NCI-H2081 treated with DMSO at 0.1 percent for 48 hours (cell line): Measurements from ENCODE around the gene ARHGAP18.

Experiments
- DNase-seq: peaks from one replicate; lab custom pipeline; 2025; lab: John Stamatoyannopoulos, UW

ARHGAP18 gene

GRCh38 chr6:129725341-129725740, 15.4 kb upstream of the ARHGAP18 start:
- DNase-seq, result no peak

DNA sequence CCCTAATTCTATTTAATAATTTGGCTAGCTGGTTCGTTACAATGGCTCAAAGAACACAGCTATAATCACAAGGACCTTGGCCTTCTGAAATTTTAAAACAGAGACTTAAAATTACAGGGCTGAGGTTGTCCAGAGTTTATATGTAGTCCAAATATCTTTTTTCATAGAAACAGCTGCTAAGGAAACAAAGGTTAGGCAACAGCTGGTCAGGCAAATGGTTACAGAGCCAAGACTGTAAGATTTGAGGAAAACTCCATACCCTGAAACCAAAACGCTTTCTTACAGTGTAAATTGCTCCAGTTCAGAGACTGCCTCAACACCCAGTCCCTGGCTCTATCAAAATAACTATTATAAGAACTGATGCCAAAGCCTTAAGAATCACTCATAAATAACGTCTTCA, 9.7 kb upstream of the ARHGAP18 start:
- no peak for DNase-seq

DNA sequence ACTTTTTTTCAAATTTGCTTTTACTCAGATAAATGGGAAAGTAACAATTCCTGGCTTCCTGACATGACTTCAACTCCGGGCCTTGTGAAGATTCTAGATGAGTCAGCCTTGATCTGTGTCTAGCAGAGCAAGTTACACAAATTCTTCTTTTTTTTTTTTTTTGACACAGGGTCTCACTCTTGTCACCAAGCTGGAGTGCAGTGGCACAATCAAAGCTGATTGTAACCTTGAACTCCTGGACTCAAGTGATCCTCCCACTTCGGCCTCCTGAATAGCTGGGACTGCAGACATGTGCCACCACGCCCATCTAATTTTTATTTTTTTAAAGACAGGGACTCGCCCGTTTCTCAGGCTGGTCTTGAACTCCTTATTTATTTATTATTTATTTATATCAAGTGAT, 7.3 kb upstream of the ARHGAP18 start:
- no peak for DNase-seq

- no peak for DNase-seq
Measured at GRCh38 chr6:129713806-129714333, 3.9 kb upstream of the ARHGAP18 start.

GRCh38 chr6:129711271-129711631, 1.3 kb upstream of the ARHGAP18 start:
- DNase-seq, result no peak

- DNase-seq, result no peak
Measured at GRCh38 chr6:129710450-129711270, 683 bp upstream of the ARHGAP18 start.

- no peak for DNase-seq
Measured at GRCh38 chr6:129709196-129709768, 695 bp downstream of the ARHGAP18 start.

DNA sequence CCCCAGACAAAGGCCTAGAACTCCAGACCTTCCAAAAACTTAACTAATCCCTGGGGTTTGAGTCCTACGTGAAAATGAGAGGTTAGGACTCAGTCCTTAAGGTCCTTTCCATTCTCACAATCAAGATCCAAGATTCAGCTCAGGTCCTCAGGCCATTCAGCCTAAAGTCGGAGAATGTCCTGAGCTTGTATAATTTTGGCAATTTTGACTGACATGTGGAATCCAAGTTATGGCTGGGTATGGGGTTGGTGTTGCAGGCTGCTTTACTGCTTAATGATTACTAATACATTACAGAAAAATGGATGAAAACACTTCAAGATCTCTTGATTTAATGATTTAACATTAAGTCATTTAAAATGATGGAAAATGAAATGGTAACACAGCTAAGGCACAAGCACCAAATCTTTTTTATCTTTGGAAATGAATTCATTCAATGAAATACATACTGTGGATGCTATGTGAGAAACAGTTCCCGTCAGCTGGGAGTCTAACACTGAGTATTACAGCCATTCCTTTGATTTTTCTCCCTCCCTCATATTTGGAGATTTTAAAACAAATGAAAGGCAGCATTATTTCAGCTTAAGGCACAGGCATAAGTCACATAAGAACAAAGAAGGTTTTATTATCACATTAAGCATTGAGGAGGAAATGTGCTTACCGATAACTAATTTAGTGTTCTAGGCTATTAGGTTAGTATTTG, 1.3 kb downstream of the ARHGAP18 start:
- DNase-seq, result no peak

- DNase-seq, result no peak
Measured at GRCh38 chr6:129707882-129708495, 2.0 kb downstream of the ARHGAP18 start.

DNA sequence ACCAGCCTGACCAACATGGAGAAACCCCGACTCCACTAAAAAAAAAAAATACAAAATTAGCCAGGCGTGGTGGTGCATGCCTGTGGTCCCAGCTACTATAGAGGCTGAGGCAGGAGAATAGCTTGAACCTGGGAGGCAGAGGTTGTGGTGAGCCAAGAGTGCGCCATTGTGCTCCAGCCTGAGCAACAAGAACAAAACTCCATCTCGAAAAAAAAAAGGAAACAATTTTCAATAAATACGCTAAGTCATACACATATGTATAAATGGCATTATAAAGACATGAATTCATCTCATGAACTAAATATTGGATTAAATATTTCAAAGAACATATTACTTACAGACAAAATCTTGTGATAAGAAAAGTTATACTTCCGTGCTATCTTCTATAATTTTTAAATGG, 2.9 kb downstream of the ARHGAP18 start:
- no peak for DNase-seq

DNA sequence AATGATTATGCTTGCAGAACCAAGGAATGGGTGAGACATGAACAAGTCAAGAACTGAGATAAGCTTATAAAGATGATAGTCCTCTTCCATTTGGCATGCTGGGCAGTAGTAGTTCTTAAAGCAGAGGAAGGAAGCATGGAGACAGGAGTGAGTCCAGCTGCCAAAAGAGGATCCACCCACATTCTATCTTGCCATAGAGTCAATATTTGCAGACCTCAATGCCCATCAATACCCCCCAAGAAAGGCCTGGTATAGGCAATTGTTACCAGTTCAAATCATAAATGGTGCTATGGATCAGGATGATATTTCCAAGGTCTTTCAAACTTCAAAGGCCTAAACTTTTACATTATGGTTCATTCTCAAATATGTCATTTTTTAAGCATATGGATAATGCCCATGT, 4.8 kb downstream of the ARHGAP18 start:
- DNase-seq, result no peak

GRCh38 chr6:129704708-129705107, 5.3 kb downstream of the ARHGAP18 start:
- no peak for DNase-seq

- DNase-seq, result no peak
Measured at GRCh38 chr6:129701721-129702455, 8.1 kb downstream of the ARHGAP18 start.

DNA sequence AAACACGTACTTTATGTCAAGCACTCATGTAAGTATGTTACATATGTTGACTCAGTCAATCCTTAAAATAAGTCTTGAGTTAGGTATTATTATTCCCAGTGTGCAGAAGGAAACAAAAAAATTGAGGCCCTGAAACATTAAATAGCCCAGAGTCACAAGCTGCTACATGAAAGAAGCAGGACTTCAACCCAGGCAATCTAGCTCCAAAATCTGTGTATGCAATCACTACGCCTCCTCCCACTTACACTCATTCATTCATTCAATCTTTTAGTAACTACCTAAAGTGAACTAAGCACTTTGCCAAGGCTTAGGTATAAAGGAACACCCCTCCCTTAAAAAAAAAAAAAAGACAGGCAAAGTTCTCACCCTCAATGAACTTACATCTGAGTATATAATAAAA, 9.3 kb downstream of the ARHGAP18 start:
- no peak for DNase-seq

- DNase-seq, result no peak
Measured at GRCh38 chr6:129699659-129700058, 10.3 kb downstream of the ARHGAP18 start.

DNA sequence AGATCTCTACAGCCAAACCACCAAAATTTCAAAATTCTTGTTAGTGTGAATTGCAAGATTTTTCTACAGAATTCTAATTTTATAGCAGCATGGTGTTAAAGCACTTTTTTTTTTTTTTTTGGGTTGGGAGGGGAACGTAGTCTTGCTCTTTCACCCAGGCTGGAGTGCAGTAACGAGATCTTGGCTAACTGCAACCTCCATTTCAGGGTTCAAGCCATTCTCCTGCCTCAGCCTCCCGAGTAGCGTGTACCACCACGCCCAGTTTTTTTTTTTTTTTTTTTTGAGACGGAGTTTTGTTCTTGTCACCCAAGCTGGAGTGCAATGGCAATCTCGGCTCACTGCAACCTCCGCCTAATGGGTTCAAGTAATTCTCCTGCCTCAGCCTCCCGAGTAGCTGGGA, 11.5 kb downstream of the ARHGAP18 start:
- DNase-seq, result no peak

- DNase-seq, result no peak
Measured at GRCh38 chr6:129697788-129698187, 12.2 kb downstream of the ARHGAP18 start.

- no peak for DNase-seq
Measured at GRCh38 chr6:129696843-129697242, 13.1 kb downstream of the ARHGAP18 start.

- no peak for DNase-seq
Measured at GRCh38 chr6:129696028-129696418, 14.0 kb downstream of the ARHGAP18 start.

DNA sequence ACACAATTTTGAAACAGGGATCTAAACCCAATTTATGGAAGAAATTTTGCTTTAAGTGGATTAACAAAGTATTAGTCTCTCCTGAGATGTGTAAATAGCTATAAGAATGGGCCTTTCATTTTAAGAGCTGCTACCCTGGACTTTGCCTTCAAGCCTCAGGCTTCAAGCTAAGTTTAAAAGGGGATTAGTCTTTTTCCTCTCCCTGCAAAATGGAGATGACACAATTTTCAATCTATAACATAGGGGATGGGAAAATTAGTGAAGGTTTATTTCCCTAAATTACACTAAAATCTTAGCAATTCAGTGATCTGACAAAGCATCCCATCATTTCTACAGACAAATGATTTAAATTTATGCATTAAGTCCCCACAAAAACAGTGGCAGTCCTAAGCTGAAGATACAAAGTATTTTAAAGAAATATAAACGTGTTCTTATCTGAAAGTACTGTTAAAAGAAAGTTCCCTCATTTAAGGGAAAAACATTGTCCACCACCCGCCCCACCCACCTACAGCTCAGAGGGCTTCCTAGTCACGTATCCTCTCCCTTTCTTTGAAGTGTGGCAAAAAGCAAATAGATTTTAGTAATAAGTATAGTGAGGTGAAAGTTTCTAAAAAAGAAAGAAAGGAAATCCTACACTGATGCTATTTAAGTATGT, 14.5 kb downstream of the ARHGAP18 start:
- no peak for DNase-seq

DNA sequence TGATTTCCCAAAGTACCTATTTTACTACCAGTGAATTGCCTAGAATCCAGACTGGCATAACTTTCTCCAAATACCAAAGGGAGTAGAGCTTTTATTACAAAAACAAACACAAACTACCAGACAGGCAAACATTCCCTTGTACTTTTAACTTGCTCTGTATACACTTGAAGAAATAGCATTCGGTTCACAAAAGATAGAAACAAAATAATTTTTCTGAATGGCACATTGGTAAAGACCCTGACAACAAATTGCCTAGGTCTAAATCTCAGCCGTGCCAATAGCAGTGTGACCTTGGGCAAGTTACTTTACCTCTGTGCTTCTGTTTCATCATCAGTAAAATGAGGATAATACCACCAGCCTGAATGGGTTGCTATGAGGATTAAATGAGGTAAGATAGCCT, 15.9 kb downstream of the ARHGAP18 start:
- DNase-seq, result no peak
